Mononuclear cell (primary cell): ENCODE data around the gene PPDPF. TPM values are rescaled to one million over a fixed set of nuclear protein-coding genes. Genes with fewer than 3 reads are reported as not detected.

ENCODE experiments used
- H3K27me3 ChIP-seq: 2 replicates; pipeline ENCODE4 v1.6.0; 2011; ENCODE audit warnings: low read length, control low read depth; ENCODE audit not compliant: insufficient read depth
- H3K4me1 ChIP-seq: 2 replicates; pipeline ENCODE4 v1.5.1; 2011; ENCODE audit warnings: mild to moderate bottlenecking, low read length, control low read depth; ENCODE audit not compliant: insufficient read depth
- H3K4me3 ChIP-seq: 2 replicates; pipeline ENCODE4 v1.5.1; 2011; ENCODE audit warnings: mild to moderate bottlenecking, low read length, moderate library complexity
- H3K9me3 ChIP-seq: 2 replicates; pipeline ENCODE4 v1.5.1; 2011; ENCODE audit warnings: low read depth, mild to moderate bottlenecking, control low read depth, low read length
- total RNA-seq: library from RNA; depleted of rRNA; stranded (reverse); fragments of >200 nt; gene quantifications from one replicate; pipeline ENCODE4 v1.2.3, GENCODE V29; 2012

PPDPF gene
- total RNA-seq, 1 donor, result 57.6 TPM

- H3K27me3 ChIP-seq, result peaks cover 8% of the 10 kb centered on the region
- H3K4me3 ChIP-seq, result no peak overlapping the region
- H3K4me1 ChIP-seq, result no peaks in the 10 kb centered on the region
- no peaks in the 10 kb centered on the region for H3K9me3 ChIP-seq
These were observed 36.7 kb upstream of the PPDPF start for GRCh38 chr20:63483834-63484233.

DNA sequence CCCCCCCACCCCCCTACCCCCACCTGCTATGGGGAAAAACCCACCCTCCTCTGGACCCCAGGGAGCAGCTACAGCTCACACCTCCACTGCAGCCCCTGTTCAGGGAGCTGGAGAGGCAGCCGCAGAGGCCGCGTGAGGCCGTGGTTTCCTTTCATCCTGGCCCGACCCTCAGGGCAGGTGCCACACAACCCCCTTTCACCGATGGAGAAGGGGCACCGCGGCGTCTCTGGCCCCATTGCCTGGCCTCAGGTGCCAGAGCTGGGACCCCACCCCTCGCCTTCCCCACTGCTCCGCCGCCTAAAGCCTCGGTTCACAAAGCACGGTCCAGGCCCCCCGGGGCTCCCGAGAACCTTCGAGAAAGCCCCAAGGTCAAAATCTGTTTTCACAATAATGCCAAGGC, 36.3 kb upstream of the PPDPF start:
- H3K4me1 ChIP-seq, result no peaks in the 10 kb centered on the region
- no peak overlapping the region for H3K4me3 ChIP-seq
- peaks cover 8% of the 10 kb centered on the region for H3K27me3 ChIP-seq
- H3K9me3 ChIP-seq, result no peaks in the 10 kb centered on the region

DNA sequence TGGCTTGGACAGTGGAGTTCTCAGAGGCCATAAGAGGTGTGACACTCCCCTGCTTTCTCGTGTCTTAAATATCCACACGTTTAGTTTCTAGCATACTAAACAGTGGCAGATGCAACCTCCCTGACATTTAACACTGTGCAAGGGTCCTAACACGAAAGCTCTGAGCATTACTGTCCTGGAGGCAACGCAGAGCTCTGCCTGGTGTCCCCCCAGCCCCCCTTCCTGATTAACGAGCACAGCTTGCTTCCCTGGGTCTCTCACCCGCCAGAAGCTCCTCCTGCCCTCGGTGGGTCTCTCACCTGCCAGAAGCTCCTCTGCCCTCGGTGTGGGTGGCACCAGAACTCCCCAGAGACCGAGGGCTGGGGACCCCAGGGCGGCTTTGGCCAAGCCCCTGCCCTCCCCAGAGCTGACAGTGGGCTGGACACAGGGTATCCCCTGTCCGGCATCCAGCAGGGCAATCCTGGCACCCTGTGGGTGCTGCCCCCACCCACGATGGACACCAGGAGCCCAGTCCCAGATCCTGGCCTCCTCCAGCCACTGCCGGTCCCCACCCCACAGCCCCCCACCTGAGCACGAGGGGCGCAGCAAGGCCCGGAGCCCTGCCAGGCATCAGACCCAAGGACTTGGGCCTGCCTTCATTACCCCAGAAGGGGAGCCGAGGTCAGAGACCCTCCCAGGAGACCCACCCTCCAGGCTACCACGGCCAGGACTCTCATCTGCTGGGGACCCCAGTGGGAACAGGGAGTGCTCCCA, 35.7 kb upstream of the PPDPF start:
- Histone ChIP-seq H3K4me3 (no peak overlapping the region), H3K4me1 (no peaks in the 10 kb centered on the region), H3K9me3 (no peaks in the 10 kb centered on the region), H3K27me3 (peaks cover 8% of the 10 kb centered on the region)

GRCh38 chr20:63486300-63486855, 34.2 kb upstream of the PPDPF start:
- Histone ChIP-seq H3K4me3 (no peak overlapping the region), H3K27me3 (peaks cover 8% of the 10 kb centered on the region), H3K4me1 (no peaks in the 10 kb centered on the region), H3K9me3 (no peaks in the 10 kb centered on the region)

GRCh38 chr20:63487116-63487764, 33.3 kb upstream of the PPDPF start:
- Histone ChIP-seq H3K4me3 (no peak overlapping the region), H3K4me1 (no peaks in the 10 kb centered on the region), H3K27me3 (peaks cover 8% of the 10 kb centered on the region), H3K9me3 (no peaks in the 10 kb centered on the region)

- Histone ChIP-seq H3K4me1 (no peaks in the 10 kb centered on the region), H3K27me3 (peaks cover 8% of the 10 kb centered on the region), H3K4me3 (no peak overlapping the region), H3K9me3 (no peaks in the 10 kb centered on the region)
These were observed 32.8 kb upstream of the PPDPF start for GRCh38 chr20:63487781-63488241.

- Histone ChIP-seq H3K9me3 (no peaks in the 10 kb centered on the region), H3K4me3 (no peak overlapping the region), H3K4me1 (no peaks in the 10 kb centered on the region), H3K27me3 (peaks cover 8% of the 10 kb centered on the region)
These were observed 32.0 kb upstream of the PPDPF start for GRCh38 chr20:63488315-63489251.

DNA sequence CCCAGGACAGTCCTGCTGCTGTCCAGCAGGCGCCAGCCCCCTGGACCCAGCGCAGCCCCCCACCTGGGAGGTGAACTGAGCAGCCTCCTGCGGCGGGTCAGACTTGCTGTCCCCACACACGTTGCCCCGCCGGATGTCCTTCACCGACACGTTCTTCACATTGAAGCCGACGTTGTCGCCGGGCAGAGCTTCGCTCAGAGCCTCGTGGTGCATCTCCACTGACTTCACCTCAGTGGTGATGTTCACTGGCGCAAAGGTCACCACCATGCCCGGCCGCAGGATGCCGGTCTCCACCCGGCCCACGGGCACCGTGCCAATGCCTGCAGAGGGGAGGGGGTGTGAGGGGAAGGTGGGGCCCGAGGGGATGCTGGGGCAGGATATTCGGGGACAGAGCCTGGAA, 30.1 kb upstream of the PPDPF start:
- H3K9me3 ChIP-seq, result no peaks in the 10 kb centered on the region
- H3K4me3 ChIP-seq, result no peak overlapping the region
- no peaks in the 10 kb centered on the region for H3K4me1 ChIP-seq
- H3K27me3 ChIP-seq, result peaks cover 8% of the 10 kb centered on the region

DNA sequence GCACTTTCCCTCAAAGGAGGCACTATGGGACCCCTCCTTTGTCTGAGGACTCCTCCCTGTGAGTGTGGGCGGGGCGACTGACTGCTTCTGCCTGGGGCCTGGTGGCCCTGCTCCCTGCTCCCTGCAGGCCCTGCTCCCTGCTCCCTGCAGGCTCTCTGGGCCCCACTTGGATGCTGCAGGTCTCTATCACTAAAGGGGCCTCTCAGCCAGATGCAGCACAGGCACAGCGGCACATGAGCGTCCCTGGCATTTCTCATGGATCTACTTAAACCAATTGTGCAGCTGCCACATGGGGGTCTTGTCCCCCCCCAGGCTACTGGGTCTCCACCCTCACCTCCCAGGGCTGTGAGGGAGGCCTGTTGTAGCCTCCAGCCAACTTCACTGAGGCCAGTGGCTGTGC, 29.5 kb upstream of the PPDPF start:
- H3K4me1 ChIP-seq, result peaks cover under 1% of the 10 kb centered on the region
- H3K4me3 ChIP-seq, result no peak overlapping the region
- H3K27me3 ChIP-seq, result peaks cover 8% of the 10 kb centered on the region
- H3K9me3 ChIP-seq, result no peaks in the 10 kb centered on the region

- Histone ChIP-seq H3K9me3 (no peaks in the 10 kb centered on the region), H3K4me1 (peaks cover 6% of the 10 kb centered on the region), H3K4me3 (no peak overlapping the region), H3K27me3 (peaks cover 9% of the 10 kb centered on the region)
These were observed 28.8 kb upstream of the PPDPF start for GRCh38 chr20:63491635-63492230.

DNA sequence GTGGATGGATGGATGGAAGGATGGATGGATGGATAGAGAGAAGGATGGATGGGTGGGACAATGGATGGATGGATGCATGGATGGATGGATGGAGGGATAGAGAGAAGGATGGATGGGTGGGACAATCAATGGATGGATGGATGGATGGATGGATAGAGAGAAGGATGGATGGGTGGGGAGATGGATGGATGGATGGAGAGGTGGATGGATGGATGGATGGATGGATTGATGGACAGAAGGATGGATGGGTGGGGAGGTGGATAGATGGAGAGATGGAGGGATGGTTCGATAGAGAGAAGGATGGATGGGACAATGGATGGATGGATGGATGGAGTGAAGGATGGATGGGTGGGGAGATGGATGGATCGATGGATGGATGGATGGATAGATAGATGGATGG, 28.0 kb upstream of the PPDPF start:
- peaks cover 9% of the 10 kb centered on the region for H3K27me3 ChIP-seq
- H3K9me3 ChIP-seq, result no peaks in the 10 kb centered on the region
- no peak overlapping the region for H3K4me3 ChIP-seq
- H3K4me1 ChIP-seq, result peaks cover 6% of the 10 kb centered on the region

DNA sequence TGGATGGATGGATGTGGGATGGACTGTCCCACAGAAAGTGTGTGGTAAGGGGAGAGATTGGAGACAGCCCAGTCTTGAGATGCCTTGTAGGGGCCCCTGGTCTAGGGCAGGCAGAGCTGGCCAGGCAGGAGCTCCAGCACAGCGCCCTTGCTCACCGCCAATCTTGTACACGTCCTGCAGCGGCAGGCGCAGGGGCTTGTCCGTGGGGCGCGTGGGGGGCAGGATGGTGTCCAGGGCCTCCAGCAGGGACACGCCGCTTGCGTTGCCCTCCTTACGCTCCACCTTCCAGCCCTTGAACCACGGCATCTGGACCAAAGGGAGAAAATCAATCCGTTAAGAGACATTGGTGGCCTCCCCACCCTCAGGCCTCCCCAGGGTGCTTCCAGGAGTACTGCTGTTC, 27.6 kb upstream of the PPDPF start:
- Histone ChIP-seq H3K27me3 (peaks cover 11% of the 10 kb centered on the region), H3K9me3 (no peaks in the 10 kb centered on the region), H3K4me3 (no peak overlapping the region), H3K4me1 (peaks cover 6% of the 10 kb centered on the region)

DNA sequence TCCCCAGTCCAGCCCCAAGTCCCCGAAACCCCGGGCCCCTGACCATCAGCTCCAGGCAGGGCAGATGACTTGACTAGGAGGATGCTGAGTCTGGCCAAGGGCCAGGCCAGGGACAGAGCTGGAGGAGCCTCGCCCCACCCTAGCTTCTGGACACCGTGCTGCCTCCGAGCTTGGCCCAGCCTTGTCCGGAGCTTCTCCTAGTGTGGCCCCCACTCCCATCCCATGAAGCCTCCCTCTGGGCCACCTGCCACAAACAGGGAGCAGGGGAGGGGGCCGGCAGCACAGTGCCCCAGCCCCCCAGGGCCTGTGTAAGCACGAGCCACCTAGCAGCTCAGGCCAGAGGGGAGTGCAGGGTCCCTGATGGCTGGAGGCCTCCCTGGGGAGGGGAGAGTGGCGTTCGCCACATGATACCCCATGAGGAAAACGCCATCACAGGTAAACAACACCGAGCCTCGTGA, 27.0 kb upstream of the PPDPF start:
- peaks cover 15% of the 10 kb centered on the region for H3K27me3 ChIP-seq
- no peak overlapping the region for H3K4me3 ChIP-seq
- H3K9me3 ChIP-seq, result no peaks in the 10 kb centered on the region
- H3K4me1 ChIP-seq, result peaks cover 6% of the 10 kb centered on the region

GRCh38 chr20:63494084-63494419, 26.5 kb upstream of the PPDPF start:
- Histone ChIP-seq H3K4me1 (peaks cover 6% of the 10 kb centered on the region), H3K4me3 (no peak overlapping the region), H3K27me3 (peaks cover 15% of the 10 kb centered on the region), H3K9me3 (no peaks in the 10 kb centered on the region)
